HEK293T (cell line): Measurements from ENCODE around the gene FOSB.

Experiments used
- CTCF ChIA-PET: fragments of 350-600 bp; formaldehyde crosslinking; extraction: SDS; loops from one replicate; lab custom pipeline; 2021; ENCODE audit warnings: antibody characterized with exemption, inconsistent platforms; lab: Yijun Ruan, JAX
- POLR2A ChIA-PET: fragments of 350-600 bp; formaldehyde crosslinking; extraction: SDS; loops from one replicate; lab custom pipeline; 2020; ENCODE audit warnings: antibody characterized with exemption, inconsistent platforms; lab: Yijun Ruan, JAX
- DNase-seq: peaks from one replicate; pipeline ENCODE4 v3.0.0; 2012; ENCODE audit warnings: mixed read lengths; ENCODE audit errors: extremely low spot score
- ARNT ChIP-seq: fragments of 450-650 bp; IDR thresholded peaks from 2 replicates; pipeline ENCODE4 v1.6.1; 2017; ENCODE audit warnings: mild to moderate bottlenecking
- BHLHE40 ChIP-seq: fragments of 450-650 bp; IDR thresholded peaks from 2 replicates; pipeline ENCODE4 v1.6.1; 2016; ENCODE audit warnings: mild to moderate bottlenecking, moderate library complexity, borderline replicate concordance
- CTBP1 ChIP-seq: fragments of 450-650 bp; IDR thresholded peaks from 2 replicates; pipeline ENCODE4 v1.6.1; 2016; ENCODE audit warnings: borderline replicate concordance
- ELF4 ChIP-seq: fragments of 450-650 bp; IDR thresholded peaks from 2 replicates; pipeline ENCODE4 v1.6.1; 2017; ENCODE audit warnings: antibody characterized with exemption
- FOXA1 ChIP-seq: fragments of 450-650 bp; IDR thresholded peaks from 2 replicates; pipeline ENCODE4 v1.6.1; 2016; ENCODE audit warnings: mild to moderate bottlenecking
- FOXK2 ChIP-seq: fragments of 450-650 bp; IDR thresholded peaks from 2 replicates; pipeline ENCODE4 v1.6.1; 2016; ENCODE audit warnings: mild to moderate bottlenecking
- FOXM1 ChIP-seq: fragments of 450-650 bp; IDR thresholded peaks from 2 replicates; pipeline ENCODE4 v1.6.1; 2017; ENCODE audit warnings: mild to moderate bottlenecking, borderline replicate concordance
- HDGF ChIP-seq: fragments of 450-650 bp; IDR thresholded peaks from 2 replicates; pipeline ENCODE4 v1.6.1; 2017; ENCODE audit warnings: antibody characterized with exemption, borderline replicate concordance
- L3MBTL2 ChIP-seq: fragments of 450-650 bp; conservative IDR thresholded peaks from 2 replicates; pipeline ENCODE4 v1.6.1; 2016; ENCODE audit warnings: mild to moderate bottlenecking
- LEF1 ChIP-seq: fragments of 450-650 bp; IDR thresholded peaks from 2 replicates; pipeline ENCODE4 v1.6.1; 2017; ENCODE audit warnings: mild to moderate bottlenecking, borderline replicate concordance
- NFRKB ChIP-seq: fragments of 450-650 bp; IDR thresholded peaks from 2 replicates; pipeline ENCODE4 v1.6.1; 2016; ENCODE audit warnings: mild to moderate bottlenecking, moderate library complexity
- PKNOX1 ChIP-seq: fragments of 450-650 bp; IDR thresholded peaks from 2 replicates; pipeline ENCODE4 v1.6.1; 2016
- SP1 ChIP-seq: fragments of 450-650 bp; IDR thresholded peaks from 2 replicates; pipeline ENCODE4 v1.6.1; 2017
- SUZ12 ChIP-seq: fragments of 450-650 bp; IDR thresholded peaks from 2 replicates; pipeline ENCODE4 v1.6.1; 2016; ENCODE audit warnings: mild to moderate bottlenecking
- TARDBP ChIP-seq: fragments of 450-650 bp; IDR thresholded peaks from 2 replicates; pipeline ENCODE4 v1.6.1; 2016
- ZNF384 ChIP-seq: fragments of 450-650 bp; IDR thresholded peaks from 2 replicates; pipeline ENCODE4 v1.6.1; 2016

Gene FOSB

GRCh38 chr19:45500918-45501729, 33.3 kb downstream of the FOSB start:
- TF ChIP-seq HDGF = no peak
- no peak for TF ChIP-seq SUZ12
- no peak for TF ChIP-seq ARNT
- TF ChIP-seq FOXA1 = no peak
- no peak for TF ChIP-seq CTBP1
- no peak for TF ChIP-seq NFRKB
- TF ChIP-seq FOXK2 = no peak
- TF ChIP-seq BHLHE40 = no peak
- no peak for TF ChIP-seq SP1
- no peak for TF ChIP-seq PKNOX1
- TF ChIP-seq ZNF384 = no peak
- no peak for TF ChIP-seq ELF4
- TF ChIP-seq TARDBP = no peak
- no peak for TF ChIP-seq LEF1
- no peak for TF ChIP-seq L3MBTL2
- TF ChIP-seq FOXM1 = no peak
- POLR2A ChIA-PET = no interaction called here
- no peak for DNase-seq
- CTCF ChIA-PET = no interaction called here

GRCh38 chr19:45501730-45502014, 33.9 kb downstream of the FOSB start:
- POLR2A ChIA-PET = no interaction called here
- no peak for TF ChIP-seq PKNOX1
- no peak for DNase-seq
- CTCF ChIA-PET = no interaction called here

GRCh38 chr19:45502111-45502510, 34.3 kb downstream of the FOSB start:
- POLR2A ChIA-PET = no interaction called here
- no peak for TF ChIP-seq FOXA1
- no peak for TF ChIP-seq ARNT
- no peak for TF ChIP-seq FOXK2
- TF ChIP-seq LEF1 = no peak
- no peak for TF ChIP-seq PKNOX1
- no peak for TF ChIP-seq NFRKB
- TF ChIP-seq CTBP1 = no peak
- TF ChIP-seq L3MBTL2 = no peak
- no peak for TF ChIP-seq SUZ12
- no peak for TF ChIP-seq ELF4
- no peak for TF ChIP-seq SP1
- no peak for TF ChIP-seq ZNF384
- no peak for TF ChIP-seq FOXM1
- no peak for TF ChIP-seq BHLHE40
- TF ChIP-seq HDGF = no peak
- CTCF ChIA-PET = no interaction called here
- DNase-seq = no peak

- no peak for TF ChIP-seq CTBP1
- no peak for TF ChIP-seq FOXA1
- TF ChIP-seq PKNOX1 = no peak
- no peak for TF ChIP-seq SUZ12
- ChIA-PET POLR2A (interaction anchor here (1.2 kb wide), 1 partner anchor 137 kb away, joined by 3 read pairs; no protein-coding TSS in a partner anchor), CTCF (interaction anchor here (1.2 kb wide), 1 partner anchor 18 kb away, joined by 3 read pairs; no protein-coding TSS in a partner anchor)
- DNase-seq = no peak
Observed at GRCh38 chr19:45503909-45504308, 36.1 kb downstream of the FOSB start.

- no peak for DNase-seq
- POLR2A ChIA-PET = interaction anchor here (0.7 to 2.2 kb wide), 4 partner anchors 8 to 53 kb away, joined by 3 to 7 read pairs (median 4); partner anchors contain the start of gene FOSB
- CTCF ChIA-PET = interaction anchor here (0.7 kb wide), 1 partner anchor 168 kb away, joined by 3 read pairs; no protein-coding TSS in a partner anchor
- TF ChIP-seq FOXK2 (no peak), SP1 (no peak), L3MBTL2 (no peak), TARDBP (no peak), NFRKB (no peak), ARNT (no peak), ZNF384 (no peak), SUZ12 (no peak), FOXM1 (no peak)
Observed at GRCh38 chr19:45505151-45505995, 37.6 kb downstream of the FOSB start.

GRCh38 chr19:45505996-45506245, 38.1 kb downstream of the FOSB start:
- no peak for TF ChIP-seq SUZ12
- peak; percentile 60 for TF ChIP-seq ZNF384
- ChIA-PET CTCF (interaction anchor here (0.7 kb wide), 1 partner anchor 167 kb away, joined by 3 read pairs; no protein-coding TSS in a partner anchor), POLR2A (interaction anchor here (0.7 to 2.2 kb wide), 4 partner anchors 8 to 52 kb away, joined by 3 to 7 read pairs (median 4); partner anchors contain the start of gene FOSB)
- DNase-seq = no peak
